Measurements from ENCODE around the gene NOLC1. TPM values are rescaled to one million over a fixed set of nuclear protein-coding genes. Genes with fewer than 3 reads are reported as not detected.

The NOLC1 gene
- total and polyA plus RNA-seq, 2 of the 4 experiments (the other 2 are of a cell fraction) = 43.2 to 55.3 TPM

- Histone ChIP-seq H3K4me1 (ENCODE audit: control insufficient read depth, insufficient read depth, low read length) (no peaks in the 10 kb centered on the region), H2BK120ac (ENCODE audit: low read depth, low read length) (no peak overlapping the region), H2BK5ac (ENCODE audit: low read depth, low read length, poor library complexity, severe bottlenecking) (no peak overlapping the region), H3K27me3 (ENCODE audit: control insufficient read depth, insufficient read depth, low read length) (peaks cover 7% of the 10 kb centered on the region), H2AK9ac (replicated peaks; ENCODE audit: low read depth, low read length, poor library complexity) (no peak overlapping the region), H3K4me2 (ENCODE audit: low read depth, low read length) (no peak overlapping the region), H2AFZ (replicated peaks; ENCODE audit: low read length, poor library complexity) (peak overlapping the region; percentile 58), H3K9me3 (ENCODE audit: control insufficient read depth, insufficient read depth, low read length) (peaks cover 16% of the 10 kb centered on the region), H2BK15ac (ENCODE audit: low read depth, low read length) (no peak overlapping the region), H4K20me1 (ENCODE audit: insufficient read depth, low read length) (no peaks in the 10 kb centered on the region), H3K9me1 (ENCODE audit: insufficient read depth, low read length) (no peaks in the 10 kb centered on the region), H3K9ac (ENCODE audit: low read depth, low read length) (no peak overlapping the region), H3K4me3 (ENCODE audit: insufficient read depth, low read depth, low read length) (no peak overlapping the region), H3K18ac (ENCODE audit: low read depth, low read length) (no peak overlapping the region), H3K79me1 (ENCODE audit: low read depth in 1 of 2, low read length in 2 of 2) (no peaks in the 10 kb centered on the region), H4K8ac (ENCODE audit: low read depth in 2 of 2, low read length in 2 of 2) (no peak overlapping the region), H3K36me3 (ENCODE audit: control insufficient read depth, insufficient read depth, low read length) (no peaks in the 10 kb centered on the region), H3K23ac (ENCODE audit: low read depth, low read length) (no peak overlapping the region), H2BK20ac (ENCODE audit: low read depth, low read length) (no peak overlapping the region), H2AK5ac (ENCODE audit: low read depth, low read length) (no peak overlapping the region), H4K5ac (ENCODE audit: low read depth, low read length) (no peak overlapping the region), H3K27ac (ENCODE audit: insufficient read depth, low read length) (no peak overlapping the region), H3K14ac (replicated peaks; ENCODE audit: low read depth, low read length) (no peak overlapping the region), H3K56ac (ENCODE audit: extremely low read depth, insufficient read depth, low read length) (no peak overlapping the region), H4K91ac (ENCODE audit: insufficient read depth, low read depth, low read length) (no peak overlapping the region), H3K4ac (ENCODE audit: low read depth, low read length) (no peak overlapping the region)
- ATAC-seq (ENCODE audit: low read depth) (no peak), DNase-seq (no peak)
- BruUV-seq (replicated peaks) = no TSS peak
- dilution Hi-C loops (cut with HindIII; ENCODE audit: low sequenced_read_pairs, unreplicated experiment) (no loop called here), in situ Hi-C loops (cut with MboI; ENCODE audit: low sequenced_read_pairs) (no loop called here), intact Hi-C loops (cut with micrococcal nuclease) (loop anchor here (5.0 kb wide), 1 partner anchor 34 kb away; no protein-coding TSS in a partner anchor)
- ChIA-PET CTCF (interaction anchor here (1.3 kb wide), 1 partner anchor 19 kb away, joined by 4 read pairs; no protein-coding TSS in a partner anchor), POLR2A (ENCODE audit: unreplicated experiment) (no interaction called here)
- 83% methylated on average over 1 of the region's 3 CpGs; no CpG with 5 or more reads in 1 of the 2 experiments for WGBS, 2 experiments (ENCODE audit: extremely low coverage in 2 of 2, insufficient read length in 1 of 2)
- no peak for TF ChIP-seq USF2 (IDR thresholded peaks at IDR 0.05; ENCODE audit: low read depth, low read length)
- no peak for TF ChIP-seq MAZ (IDR thresholded peaks at IDR 0.05; ENCODE audit: borderline replicate concordance, low read depth, low read length)
- TF ChIP-seq FOS (IDR thresholded peaks at IDR 0.05; ENCODE audit: low read depth, low read length) = no peak
- no peak for TF ChIP-seq MAFK (IDR thresholded peaks at IDR 0.05; ENCODE audit: low read depth, low read length)
- no peak for TF ChIP-seq RFX5 (IDR thresholded peaks at IDR 0.05; ENCODE audit: low read depth, low read length)
Measured at GRCh38 chr10:102188298-102188940, 36.2 kb downstream of the NOLC1 start.

All from IMR-90 (cell line).